ENCODE results near the gene FHAD1. TPM values are rescaled to one million over a fixed set of nuclear protein-coding genes. Genes with fewer than 3 reads are reported as not detected.
A peak's percentile ranks its signal among the peaks of the same experiment; 100 is the strongest.

The FHAD1 gene
- total and polyA plus RNA-seq, 9 of the 15 experiments (the other 6 are each of a cell fraction or from before 2014, with no cell fraction given) = 0.32 to 2.1 (median 1.5) TPM; not detected in 1

- no peak for TF ChIP-seq DEAF1 (CRISPR knock-in tag; IDR thresholded peaks at IDR 0.05)
- TF ChIP-seq SMARCE1 (IDR thresholded peaks at IDR 0.05) = peak; percentile 90
- TF ChIP-seq RERE (CRISPR knock-in tag; IDR thresholded peaks at IDR 0.05; ENCODE audit: borderline replicate concordance) = no peak
- TF ChIP-seq L3MBTL2 (IDR thresholded peaks at IDR 0.05) = peak; percentile 71
- TF ChIP-seq ZKSCAN3 (CRISPR knock-in tag; IDR thresholded peaks at IDR 0.05) = no peak
- no peak for TF ChIP-seq KLF16 (IDR thresholded peaks at IDR 0.05)
- TF ChIP-seq FOSL1 (tag; conservative IDR thresholded peaks at IDR 0.05) = peak; percentile 97
- no peak for TF ChIP-seq KAT7 (CRISPR knock-in tag; IDR thresholded peaks at IDR 0.05; ENCODE audit: borderline replicate concordance)
- no peak for TF ChIP-seq ZNF184 (CRISPR knock-in tag; IDR thresholded peaks at IDR 0.05)
- TF ChIP-seq RBM14 (IDR thresholded peaks at IDR 0.05; ENCODE audit: borderline replicate concordance, insufficient read depth, low read depth, low read length) = no peak
- peak; percentile 72 for TF ChIP-seq JUN (IDR thresholded peaks at IDR 0.05; ENCODE audit: borderline replicate concordance, low read depth, low read length)
- TF ChIP-seq JUN (CRISPR knock-in tag; IDR thresholded peaks at IDR 0.05; ENCODE audit: borderline replicate concordance) = peak; percentile 54; the same call in 1 of the 2 replicates
- TF ChIP-seq KDM2B (CRISPR knock-in tag; IDR thresholded peaks at IDR 0.05) = no peak
- no peak for TF ChIP-seq ZNF175 (CRISPR knock-in tag; IDR thresholded peaks at IDR 0.05; ENCODE audit: low read depth)
- no peak for TF ChIP-seq PCBP2 (IDR thresholded peaks at IDR 0.05; ENCODE audit: low read depth, low read length, poor library complexity, severe bottlenecking)
- TF ChIP-seq POLR2A (conservative IDR thresholded peaks at IDR 0.05) = no peak
- no peak for TF ChIP-seq SNAPC5 (CRISPR knock-in tag; IDR thresholded peaks at IDR 0.05)
- peak; percentile 49; the same call in 1 of the 2 replicates for TF ChIP-seq MAFK (IDR thresholded peaks at IDR 0.05; ENCODE audit: low read length)
- TF ChIP-seq RBFOX2 (IDR thresholded peaks at IDR 0.05; ENCODE audit: low read depth, low read length) = peak; percentile 59
- 0 out of 2 replicates have a peak, but pooled peaks have one; percentile 38 for TF ChIP-seq FOXO4 (CRISPR knock-in tag; IDR thresholded peaks at IDR 0.05)
- TF ChIP-seq KLF6 (CRISPR knock-in tag; IDR thresholded peaks at IDR 0.05; ENCODE audit: borderline replicate concordance) = 0 out of 2 replicates have a peak, but pooled peaks have one; percentile 25
Measured at GRCh38 chr1:15345705-15346345, 98.8 kb downstream of the FHAD1 start (continued).

Data from K562 (cell line).